Stimulated activated CD4-positive, alpha-beta T cell treated with anti-CD3 and anti-CD28 coated beads, TNF-alpha, amount 100 ng/mL, for 48 hours (primary cell): Measurements from ENCODE around the gene NTN1.
A peak's percentile ranks its signal among the peaks of the same experiment; 100 is the strongest.
"Not testable (repeated sequence)": the region's sequence is repeated elsewhere in the genome, so short reads cannot be mapped to it uniquely, and the experiment has no call there.

ENCODE experiments used
- DNase-seq, 3 donors: peaks; one replicate each; pipeline ENCODE4 v3.0.0-alpha.2; 2020; ENCODE audit warnings: low read depth in 3 of 3

Gene NTN1

DNA sequence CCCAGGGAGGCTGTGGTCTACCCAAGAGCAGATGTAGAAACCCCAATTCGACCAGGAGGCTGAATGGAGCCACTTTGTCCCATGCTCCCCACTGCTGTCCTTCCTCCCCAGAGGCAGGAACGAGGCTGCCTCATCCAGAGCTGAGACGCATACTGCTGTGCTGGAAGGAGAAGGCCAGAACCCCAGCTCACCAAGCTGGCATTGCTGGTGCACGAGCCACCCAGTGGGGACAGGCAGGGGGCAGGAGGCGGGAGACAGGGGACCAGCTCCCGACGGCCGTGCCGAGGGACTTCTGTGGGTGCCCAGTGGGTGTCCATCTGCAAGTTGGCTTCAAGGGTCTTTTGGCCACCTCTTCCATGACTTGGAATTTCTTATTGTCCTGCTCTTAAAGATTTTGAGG, 66.6 kb downstream of the NTN1 start:
- DNase-seq: no peak

DNA sequence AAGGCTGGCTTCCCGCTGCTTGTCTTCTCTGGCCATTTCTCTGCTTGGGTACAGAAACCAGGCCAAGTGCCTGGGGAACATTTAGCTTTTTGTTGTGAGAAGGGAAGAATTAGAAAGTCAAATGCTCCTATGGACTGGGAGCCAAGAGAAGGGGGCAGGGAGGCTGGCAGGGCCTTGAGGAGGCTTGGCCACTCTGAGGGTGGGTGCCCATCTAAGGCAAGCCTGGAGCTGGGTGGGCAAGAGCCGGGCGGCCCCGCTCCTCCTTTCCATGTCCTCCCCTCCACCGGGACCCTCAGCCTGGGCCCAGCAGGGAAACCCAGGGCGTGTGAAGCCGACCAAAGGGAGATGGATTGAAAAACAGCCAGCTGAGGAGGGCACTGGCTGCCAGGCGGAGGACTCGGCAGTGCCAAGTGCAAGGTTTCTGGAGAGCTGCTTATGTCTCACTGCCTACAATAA, 69.4 kb downstream of the NTN1 start:
- no peak for DNase-seq

DNA sequence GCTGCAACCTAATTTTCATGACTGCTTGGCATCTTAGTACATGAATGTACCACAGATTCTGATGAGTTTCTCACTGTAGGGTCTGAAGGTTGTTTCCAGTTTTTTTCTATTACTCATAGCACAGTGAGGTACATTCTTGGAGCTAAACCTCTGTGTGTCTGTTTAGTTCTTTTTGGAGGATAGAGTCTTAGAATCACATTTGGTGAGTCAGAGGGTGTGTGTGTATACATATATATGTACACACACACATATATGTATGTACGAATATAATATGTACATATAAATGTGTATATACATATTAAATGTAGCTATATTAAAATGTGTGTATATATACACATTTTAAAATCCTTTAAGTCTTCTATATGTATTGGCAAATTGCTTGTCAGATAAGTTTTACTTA, 72.9 kb downstream of the NTN1 start:
- no peak for DNase-seq

DNA sequence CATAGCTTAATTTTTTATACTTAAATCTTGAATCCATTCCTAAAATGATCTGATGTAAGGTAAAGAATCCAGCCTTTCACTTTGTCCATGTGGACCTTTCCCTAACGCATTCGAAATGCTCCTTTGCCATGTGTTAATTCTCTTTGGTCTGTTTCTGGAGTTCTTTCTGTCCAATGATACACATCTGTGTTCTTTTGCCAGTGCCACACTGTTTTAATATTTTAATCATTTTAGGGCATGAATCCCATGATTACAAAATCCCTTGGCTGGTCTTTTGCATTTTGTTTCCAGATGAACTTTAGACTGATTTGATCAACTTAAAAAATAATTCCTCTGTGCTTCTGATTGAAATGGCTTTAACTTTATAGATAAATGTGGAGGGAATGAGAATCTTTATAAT, 74.1 kb downstream of the NTN1 start:
- no peak for DNase-seq

DNA sequence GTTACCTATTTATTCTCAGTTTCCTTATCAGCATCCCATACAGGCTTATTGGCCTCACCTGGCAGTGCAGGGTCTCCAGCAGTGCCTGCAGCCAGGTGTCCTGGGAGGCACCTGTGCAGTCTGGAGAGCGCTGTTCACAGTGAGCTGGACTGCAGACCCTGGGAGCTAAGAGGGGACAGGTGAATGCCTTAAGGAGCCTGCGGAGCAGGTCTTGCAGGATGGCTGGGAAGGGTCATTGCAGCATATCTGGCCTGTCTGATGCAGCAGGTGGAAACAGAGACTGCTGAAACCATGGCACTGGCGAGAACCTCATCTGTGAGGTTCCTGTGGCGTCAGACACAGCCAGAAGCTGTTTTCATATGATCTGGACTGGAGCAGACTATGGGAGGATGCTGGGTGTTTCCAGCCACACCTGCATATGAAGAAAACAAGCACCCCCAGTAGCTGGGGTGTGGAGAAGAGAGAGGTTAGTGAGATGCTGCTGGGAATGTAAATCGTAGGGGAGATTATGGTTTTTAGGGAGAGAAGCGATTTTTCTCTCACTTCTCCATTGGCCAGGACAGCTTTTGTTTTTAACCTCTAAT, 77.0 kb downstream of the NTN1 start:
- no peak for DNase-seq

DNA sequence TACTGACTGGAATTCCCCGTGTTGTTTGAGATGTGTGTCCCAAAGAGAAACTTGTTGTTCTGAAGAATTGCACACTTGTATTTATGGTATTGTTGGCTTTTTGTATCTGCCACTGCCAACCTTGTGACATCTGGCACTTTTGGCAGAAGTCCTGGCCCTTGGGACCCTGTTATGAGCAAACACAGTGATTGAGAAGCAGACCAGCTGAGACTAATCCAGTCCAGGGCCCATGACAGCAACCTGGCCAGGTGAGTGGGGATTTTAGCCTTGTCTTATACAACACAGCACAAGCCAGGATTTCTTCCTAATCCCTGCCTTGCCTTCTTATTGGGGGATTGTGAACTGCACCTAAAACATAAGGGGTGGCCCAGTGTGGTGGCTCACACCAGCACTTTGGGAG, 80.0 kb downstream of the NTN1 start:
- DNase-seq: no peak

DNA sequence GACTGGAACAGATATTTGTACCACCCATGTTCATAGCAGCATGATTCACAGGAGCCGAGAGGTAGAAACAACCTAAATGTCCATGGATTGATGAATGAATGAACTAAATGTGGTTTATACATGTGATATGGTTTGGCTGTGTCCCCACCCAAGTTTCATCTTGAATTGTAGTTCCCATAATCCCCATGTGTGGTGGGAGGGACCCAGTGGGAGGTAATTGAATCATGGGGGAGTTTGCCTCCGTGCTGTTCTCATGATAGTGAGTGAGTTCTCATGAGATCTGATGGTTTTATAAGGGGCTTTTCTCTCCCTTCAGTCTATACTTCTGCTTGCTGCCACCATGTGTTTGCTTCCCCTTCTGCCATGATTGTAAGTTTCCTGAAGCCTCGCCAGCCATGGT, 81.9 kb downstream of the NTN1 start:
- DNase-seq: not testable (repeated sequence)

DNA sequence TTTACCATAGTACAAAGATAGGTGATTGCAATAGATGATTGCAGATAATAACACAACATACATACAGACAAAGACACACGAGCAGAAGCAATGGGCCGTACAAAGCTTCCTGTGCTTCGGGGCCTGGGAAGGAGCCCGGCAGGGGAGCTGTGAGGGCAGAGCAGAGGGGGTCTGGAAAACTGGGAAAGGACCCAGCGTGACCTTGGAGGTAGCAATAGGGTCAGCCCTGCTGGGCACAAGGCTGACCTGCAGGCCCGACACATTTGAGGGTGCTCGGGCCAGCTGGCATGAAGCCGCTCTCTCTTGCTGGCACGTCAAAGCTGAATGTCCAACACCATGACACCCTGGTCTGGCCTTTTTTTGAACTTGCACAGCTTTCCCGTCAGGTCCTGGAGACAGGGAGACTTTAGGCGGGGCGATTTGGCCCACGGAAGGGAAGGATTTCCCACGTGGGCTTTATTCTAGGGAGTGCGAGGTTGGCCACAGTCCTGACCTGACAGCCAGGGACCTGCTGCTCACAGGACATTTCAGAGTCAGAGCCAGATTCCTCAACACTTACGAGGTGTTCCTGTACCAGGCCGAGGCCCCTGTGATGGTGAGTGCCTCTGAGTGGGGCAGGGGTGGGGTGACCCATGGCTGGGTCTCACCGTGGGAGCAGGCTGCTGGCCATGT, 83.2 kb downstream of the NTN1 start:
- no peak for DNase-seq

DNA sequence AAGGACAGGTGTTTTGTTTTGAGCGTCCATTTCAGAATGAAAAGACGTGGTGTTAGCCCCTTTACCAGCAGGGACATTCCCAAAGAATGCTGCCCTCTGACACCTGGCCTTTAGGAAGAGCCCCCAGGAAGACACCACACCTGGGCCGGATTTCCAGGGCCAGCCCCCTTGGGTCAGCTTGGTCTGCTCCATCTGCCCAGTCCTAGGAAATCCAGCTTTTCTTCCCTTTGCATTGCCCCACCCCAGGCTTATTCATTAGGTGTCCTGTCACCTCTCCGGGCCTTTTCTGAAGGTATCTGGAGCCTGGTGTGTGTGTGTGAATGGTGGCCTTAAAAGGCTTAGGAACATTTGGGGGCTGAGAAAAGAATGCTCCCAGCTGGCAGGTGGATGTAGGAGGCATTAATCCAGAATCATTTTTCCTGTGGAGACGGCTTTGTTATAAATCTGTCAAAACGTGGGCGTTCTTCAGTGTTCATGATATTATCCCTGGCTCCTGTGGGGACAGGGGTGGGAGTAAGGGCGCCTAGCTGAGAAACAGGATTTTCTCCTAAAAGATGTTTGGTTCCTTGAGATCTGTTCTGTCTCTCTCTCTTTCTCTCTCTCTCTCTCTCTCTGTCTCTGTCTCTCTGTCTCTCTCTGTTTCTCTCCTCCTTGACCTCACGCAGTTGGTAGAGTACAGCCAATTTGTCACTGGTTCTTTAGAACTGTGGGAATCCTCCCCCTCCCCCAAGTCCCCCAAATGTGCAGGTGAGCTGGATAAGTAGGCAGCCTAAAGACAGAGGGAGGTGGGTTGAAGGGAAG, 84.0 kb downstream of the NTN1 start:
- no peak for DNase-seq

DNA sequence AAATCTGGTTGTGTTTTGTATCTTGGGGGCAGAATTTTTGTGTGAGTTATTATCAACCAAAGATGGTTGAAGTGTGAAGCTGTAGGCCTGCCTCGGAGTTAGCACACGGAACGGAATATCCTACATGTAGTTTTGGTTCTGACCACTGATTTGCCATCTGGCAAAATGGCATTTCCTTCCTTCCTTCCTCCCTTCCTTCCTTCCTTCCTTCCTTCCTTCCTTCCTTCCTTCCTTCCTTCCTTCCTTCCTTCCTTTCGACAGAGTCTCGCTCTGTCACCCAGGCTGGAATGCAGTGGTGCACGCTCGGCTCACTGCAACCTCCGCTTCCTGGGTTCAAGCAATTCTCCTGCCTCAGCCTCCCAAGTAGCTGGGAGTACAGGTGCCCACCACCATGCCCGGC, 85.0 kb downstream of the NTN1 start:
- DNase-seq: not testable (repeated sequence)

DNA sequence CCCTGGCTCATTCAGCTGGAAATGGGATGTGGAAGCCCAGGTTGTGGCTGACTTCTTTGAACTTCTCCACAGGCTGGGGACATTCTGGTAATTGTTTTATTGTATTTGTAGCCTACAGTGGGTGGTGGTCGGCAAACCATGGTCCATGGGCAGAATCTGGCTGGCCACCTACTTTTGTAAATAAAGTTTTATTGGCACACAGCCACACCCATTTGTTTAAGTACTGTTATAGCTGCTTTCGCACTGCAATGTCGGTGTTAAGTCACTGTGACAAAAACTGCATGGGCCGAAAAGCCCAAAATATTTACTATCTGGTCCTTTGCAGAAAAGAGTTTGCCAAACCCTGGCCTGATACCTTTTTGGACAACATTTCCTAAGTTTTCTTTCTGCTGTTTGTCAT, 86.2 kb downstream of the NTN1 start:
- DNase-seq: no peak

DNA sequence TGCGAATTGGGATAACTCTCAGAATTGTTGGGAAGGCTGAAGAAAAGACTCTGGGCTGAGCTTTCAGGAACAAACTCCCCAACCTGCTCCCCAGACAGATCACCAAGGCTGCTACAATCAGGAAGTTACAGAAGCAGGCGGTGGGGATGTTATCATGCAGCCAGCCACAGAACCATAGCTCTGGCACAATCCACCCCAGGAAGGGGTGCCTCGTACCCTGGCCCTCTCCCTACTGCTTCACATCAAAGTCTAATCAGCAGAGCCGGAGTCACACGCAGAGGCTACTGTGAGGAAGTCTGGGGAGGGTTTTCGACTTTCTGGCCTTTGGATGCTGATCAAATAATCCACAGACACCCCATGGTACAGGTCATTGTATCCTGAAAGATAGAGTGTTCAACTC, 86.8 kb downstream of the NTN1 start:
- DNase-seq: no peak

DNA sequence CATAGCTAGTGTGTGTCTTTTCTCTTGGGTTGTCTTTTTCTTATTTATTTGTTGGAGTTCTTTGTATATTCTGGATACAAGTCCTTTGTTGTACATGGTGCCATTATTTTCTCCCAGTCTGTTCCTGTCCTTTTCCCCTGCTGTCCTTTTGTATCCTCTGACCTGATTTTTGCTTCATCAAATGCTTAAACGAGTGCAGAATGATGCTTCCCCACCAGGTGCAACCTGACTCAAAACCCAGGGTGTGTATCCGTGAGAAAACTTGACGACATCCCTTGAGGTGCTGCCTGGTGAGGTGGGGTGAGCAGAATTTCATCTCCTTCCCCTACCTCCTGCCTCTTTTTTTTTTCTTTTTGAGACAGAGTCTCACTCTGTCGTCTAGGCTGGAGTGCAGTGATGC, 88.6 kb downstream of the NTN1 start:
- DNase-seq: no peak

DNA sequence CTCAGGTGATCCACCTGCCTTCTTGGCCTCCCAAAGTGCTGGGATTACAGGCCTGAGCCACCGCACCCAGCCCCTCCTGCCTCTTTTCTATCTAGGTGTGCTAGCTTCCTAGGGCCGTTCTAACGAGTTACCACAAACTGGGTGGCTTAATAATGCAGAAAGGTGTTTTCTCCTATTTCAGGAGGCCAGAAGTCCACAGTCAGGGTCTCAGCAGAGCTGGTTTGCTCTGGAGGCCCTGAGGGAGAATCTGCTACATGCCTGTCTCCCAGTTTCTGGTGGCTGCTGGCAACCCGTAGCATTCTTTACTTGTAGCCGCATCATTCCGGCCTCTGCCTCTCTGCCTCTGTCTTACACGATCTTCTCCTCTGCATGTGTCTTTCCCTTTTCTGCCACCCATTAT, 89.2 kb downstream of the NTN1 start:
- no peak for DNase-seq

DNA sequence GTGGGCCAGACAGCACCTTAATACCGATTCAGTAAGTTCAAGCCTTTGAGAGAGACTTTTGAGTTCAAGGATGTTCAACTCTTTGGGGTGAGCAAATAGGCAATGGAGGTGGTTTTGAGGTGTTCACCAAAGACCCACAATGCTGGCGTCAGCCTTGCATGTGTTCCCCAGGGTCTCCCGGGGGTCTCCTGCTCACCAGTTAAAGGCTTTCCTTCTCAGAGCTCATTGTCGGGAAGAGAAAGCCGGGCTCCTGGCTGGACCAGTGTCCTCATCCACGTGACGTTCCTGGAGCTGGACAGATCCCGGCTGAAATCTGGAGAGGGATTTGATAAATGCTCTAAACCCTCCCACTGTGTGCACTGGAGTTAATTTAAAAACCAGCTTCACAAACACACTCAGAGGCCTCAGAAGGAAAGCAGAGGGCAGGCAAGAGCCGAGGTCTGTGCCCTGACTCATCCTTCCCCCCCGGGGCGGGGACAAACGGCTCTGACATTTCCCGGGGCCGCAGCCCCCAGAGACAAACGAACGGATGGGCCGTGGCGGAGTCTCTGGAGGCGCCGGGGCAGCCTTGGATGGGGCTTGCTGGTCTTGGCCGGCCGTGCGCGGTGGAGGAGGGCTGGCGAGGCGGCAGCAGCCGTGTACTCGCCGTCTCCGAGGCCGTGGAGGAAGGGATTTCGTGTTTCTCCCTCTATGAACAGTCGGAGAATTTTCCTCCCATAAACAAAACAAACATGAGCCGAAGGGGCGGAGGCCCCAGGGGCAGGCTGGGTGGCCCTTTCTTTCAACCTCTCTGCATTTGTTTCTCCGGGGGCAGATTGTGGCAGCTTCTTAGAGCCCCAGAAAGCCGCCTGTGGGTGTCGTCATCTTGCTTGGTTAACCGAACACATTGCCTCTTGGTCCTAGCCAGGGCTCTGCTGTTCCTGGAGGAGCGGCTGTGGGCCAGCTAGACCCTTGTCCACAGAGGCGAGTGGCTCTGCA, 94.2 kb downstream of the NTN1 start:
- peak; percentile 10 to 42 (median 30) for DNase-seq

DNA sequence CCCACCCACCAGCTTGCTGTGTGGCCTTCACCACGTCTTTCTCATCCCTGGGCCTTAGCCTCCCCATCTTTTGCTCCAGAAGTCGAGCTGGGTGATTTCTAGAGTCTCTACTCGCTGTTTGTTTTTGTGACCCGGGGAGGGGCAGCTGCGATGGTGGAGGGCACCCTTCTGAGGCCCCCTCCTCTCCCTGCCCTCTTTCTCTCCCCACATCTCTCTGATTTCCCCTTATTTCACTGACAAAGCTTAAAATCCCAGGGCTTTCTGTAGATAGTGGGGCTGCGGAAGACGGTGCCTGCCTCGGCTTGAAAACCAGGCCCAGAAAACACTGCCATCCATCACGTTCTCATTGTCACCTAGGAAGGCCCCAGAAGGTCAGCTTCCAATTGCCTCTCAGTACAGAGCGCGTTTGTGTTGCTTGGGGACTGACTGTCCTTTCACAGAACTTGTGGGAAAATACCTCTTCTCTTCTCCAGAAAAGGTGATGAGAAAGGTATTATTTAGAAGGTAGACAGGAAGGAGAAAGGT, 95.1 kb downstream of the NTN1 start:
- no peak for DNase-seq

DNA sequence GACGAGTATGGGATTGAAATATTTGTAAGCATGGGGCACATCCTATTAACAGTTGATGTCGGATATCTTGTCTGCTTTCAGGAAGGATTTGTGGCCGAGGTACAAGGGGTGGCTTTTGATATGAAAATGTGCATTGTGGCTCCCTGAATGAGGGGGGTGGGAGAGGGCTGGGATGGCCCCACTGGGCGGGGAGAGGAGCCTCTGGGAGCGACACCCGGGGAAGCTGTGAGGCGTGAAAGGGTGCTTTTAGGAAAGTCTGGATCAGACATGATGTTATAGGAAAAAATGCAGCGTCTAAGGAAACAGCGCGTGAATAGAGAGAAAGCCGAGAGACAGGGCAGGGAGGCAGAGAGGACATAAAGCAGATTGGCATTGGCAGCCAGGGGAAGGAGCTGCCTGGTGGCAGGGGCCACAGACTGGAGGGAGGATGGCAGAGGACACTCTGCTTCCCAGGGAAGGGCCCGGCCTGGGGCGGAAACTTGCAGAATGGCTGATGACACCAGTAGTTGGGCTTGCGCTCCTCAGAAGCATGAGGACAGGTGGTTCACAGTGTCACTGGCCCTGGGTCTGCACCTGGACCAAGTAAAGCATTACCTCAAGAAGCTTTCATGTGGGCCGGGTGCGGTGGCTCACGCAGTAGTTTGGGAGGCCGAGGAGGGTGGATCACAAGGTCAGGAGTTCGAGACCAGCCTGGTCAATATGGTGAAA, 95.7 kb downstream of the NTN1 start:
- DNase-seq: no peak

DNA sequence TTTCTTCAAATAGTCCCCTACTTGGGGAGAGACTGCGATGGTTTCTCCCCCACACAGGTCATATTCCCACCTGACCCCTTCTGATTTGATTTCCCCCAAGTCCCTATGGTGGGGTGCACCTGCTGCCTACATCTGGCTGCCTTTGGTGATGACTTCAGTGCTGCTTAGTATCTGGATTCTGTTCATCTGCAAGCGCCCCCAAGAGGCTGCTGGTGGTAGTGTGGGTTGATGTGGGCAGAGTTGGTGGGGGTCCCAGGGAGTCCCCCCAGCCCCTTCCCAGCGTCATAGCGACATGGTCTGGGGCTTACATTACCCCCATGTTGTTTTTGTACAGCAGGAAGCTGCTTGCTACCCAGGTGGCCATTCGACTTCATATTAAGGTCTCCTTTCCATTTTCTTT, 99.2 kb downstream of the NTN1 start:
- DNase-seq: no peak

DNA sequence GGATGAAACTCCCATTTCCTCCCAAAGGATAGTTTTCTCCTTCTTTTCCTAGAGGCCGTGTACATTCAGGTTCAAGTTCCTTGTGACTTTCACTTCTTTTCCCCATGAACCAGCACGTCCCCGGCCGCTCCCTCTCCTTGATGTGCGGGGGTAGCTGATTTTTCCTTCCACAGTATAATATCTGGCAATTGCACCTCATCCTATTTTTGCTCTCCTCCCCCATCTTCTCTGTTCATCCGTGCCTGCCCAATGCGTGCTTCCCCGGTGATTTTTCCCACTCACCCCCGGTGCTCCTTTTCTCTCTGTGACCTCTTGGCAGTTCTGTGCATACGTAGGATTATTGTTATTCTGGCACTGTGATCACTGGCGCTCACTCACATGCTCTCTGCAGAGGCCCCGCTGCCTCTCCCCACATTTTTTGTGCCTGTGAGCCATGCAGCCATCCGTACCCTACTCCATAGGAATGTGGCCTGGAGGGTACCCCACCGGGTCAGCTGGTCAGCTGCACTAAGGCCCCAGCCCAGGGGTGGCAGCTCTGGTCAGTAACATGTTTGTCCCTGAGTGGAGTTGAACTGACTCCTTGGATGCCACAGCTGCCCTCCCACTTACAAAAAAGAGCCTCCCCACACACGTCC, 100.0 kb downstream of the NTN1 start:
- DNase-seq: no peak
